Activated B cell treated with CpG ODN at 0.5 μM for 24 hours (primary cell): ENCODE results near the gene SERPINE2. TPM values are rescaled to one million over a fixed set of nuclear protein-coding genes. Genes with fewer than 3 reads are reported as not detected.
"Not testable (repeated sequence)": the region's sequence is repeated elsewhere in the genome, so short reads cannot be mapped to it uniquely, and the experiment has no call there.

Experiments
- ATAC-seq: fragments of 200-7000 bp; cut with Tn5 transposase; one replicate; pipeline ENCODE4 v1.10.0; 2021; ENCODE audit warnings: low read depth, mild to moderate bottlenecking, moderate library complexity
- CTCF ChIA-PET: fragments of 350-600 bp; sonication (Branson Sonifier 250); formaldehyde crosslinking; loops from one replicate; lab custom pipeline; 2021; ENCODE audit warnings: antibody characterized with exemption; lab: Charles Lee
- POLR2A ChIA-PET: fragments of 350-600 bp; sonication (Branson Sonifier 250); formaldehyde crosslinking; loops from one replicate; lab custom pipeline; 2021; ENCODE audit warnings: antibody characterized with exemption; lab: Charles Lee
- DNase-seq: peaks from one replicate; pipeline ENCODE4 v3.0.0; 2022
- H3K27ac Mint-ChIP-seq: one replicate; pipeline ENCODE4 v1.8.0; 2020; ENCODE audit warnings: mixed read lengths
- H3K27me3 Mint-ChIP-seq: one replicate; pipeline ENCODE4 v1.8.0; 2021; ENCODE audit warnings: mixed read lengths
- H3K36me3 Mint-ChIP-seq: one replicate; pipeline ENCODE4 v1.8.0; 2021; ENCODE audit warnings: low read depth, mixed read lengths
- H3K4me1 Mint-ChIP-seq: one replicate; pipeline ENCODE4 v1.8.0; 2021; ENCODE audit warnings: mixed read lengths
- H3K4me3 Mint-ChIP-seq: one replicate; pipeline ENCODE4 v1.8.0; 2020; ENCODE audit warnings: mild to moderate bottlenecking, mixed read lengths
- H3K9me3 Mint-ChIP-seq: one replicate; pipeline ENCODE4 v1.8.0; 2020; ENCODE audit warnings: mixed read lengths
- CTCF ChIP-seq: fragments of 200-600 bp; IDR thresholded peaks from one replicate; pipeline ENCODE4 v1.8.0; 2022; ENCODE audit warnings: antibody characterized with exemption, mild to moderate bottlenecking
- intact Hi-C: fragments of 100-400 bp; cut with micrococcal nuclease; formaldehyde crosslinking; loops from one replicate; pipeline ENCODE4 v1.15.1; 2024
- total RNA-seq: library from RNA; stranded (reverse); gene quantifications from 2 replicates; pipeline ENCODE4 v1.2.3, GENCODE V29; 2022

SERPINE2 gene
- total RNA-seq, 1 donor from 2014 or later: 1.1 TPM

- intact Hi-C loops: loop anchor here (2.0 kb wide), 1 partner anchor 59 kb away; no protein-coding TSS in a partner anchor
These were observed 94.9 kb downstream of the SERPINE2 start for GRCh38 chr2:223944166-223944702.

GRCh38 chr2:223943561-223944008, 95.5 kb downstream of the SERPINE2 start:
- POLR2A ChIA-PET: interaction anchor here (0.6 to 3.1 kb wide), 9 partner anchors 9 to 652 kb away, joined by 3 to 27 read pairs (median 4); partner anchors contain the start of genes AP1S3 and MRPL44
- Mint-ChIP-seq H3K9me3 (peaks cover 5% of the 10 kb centered on the region), H3K4me3 (peak overlapping the region; percentile 95), H3K27ac (peak overlapping the region; percentile 88), H3K27me3 (no peaks in the 10 kb centered on the region), H3K36me3 (peaks cover 27% of the 10 kb centered on the region), H3K4me1 (peaks cover 58% of the 10 kb centered on the region)
- TF ChIP-seq CTCF: no peak
- ATAC-seq (no peak), DNase-seq (no peak)
- intact Hi-C loops: loop anchor here (2.0 kb wide), 1 partner anchor 59 kb away; no protein-coding TSS in a partner anchor
- CTCF ChIA-PET: interaction anchor here (1.2 kb wide), 1 partner anchor 14 kb away, joined by 4 read pairs; the partner anchor contains the start of gene MRPL44

More at GRCh38 chr2:223944166-223944702, 94.9 kb downstream of the SERPINE2 start:
- no peaks in the 10 kb centered on the region for H3K27me3 Mint-ChIP-seq
- peak overlapping the region; percentile 95 for H3K4me3 Mint-ChIP-seq
- ATAC-seq (peak; percentile 19), DNase-seq (peak; percentile 44)
- ChIA-PET CTCF (interaction anchor here (1.2 kb wide), 1 partner anchor 13 kb away, joined by 4 read pairs; the partner anchor contains the start of gene MRPL44), POLR2A (interaction anchor here (0.9 to 3.1 kb wide), 8 partner anchors 11 to 641 kb away, joined by 3 to 27 read pairs (median 11); partner anchors contain the start of genes AP1S3, CUL3 and MRPL44)
- H3K36me3 Mint-ChIP-seq: peaks cover 24% of the 10 kb centered on the region
- H3K27ac Mint-ChIP-seq: peak overlapping the region; percentile 88
- no peak for TF ChIP-seq CTCF
- peaks cover 58% of the 10 kb centered on the region for H3K4me1 Mint-ChIP-seq
- H3K9me3 Mint-ChIP-seq: peaks cover 5% of the 10 kb centered on the region

DNA sequence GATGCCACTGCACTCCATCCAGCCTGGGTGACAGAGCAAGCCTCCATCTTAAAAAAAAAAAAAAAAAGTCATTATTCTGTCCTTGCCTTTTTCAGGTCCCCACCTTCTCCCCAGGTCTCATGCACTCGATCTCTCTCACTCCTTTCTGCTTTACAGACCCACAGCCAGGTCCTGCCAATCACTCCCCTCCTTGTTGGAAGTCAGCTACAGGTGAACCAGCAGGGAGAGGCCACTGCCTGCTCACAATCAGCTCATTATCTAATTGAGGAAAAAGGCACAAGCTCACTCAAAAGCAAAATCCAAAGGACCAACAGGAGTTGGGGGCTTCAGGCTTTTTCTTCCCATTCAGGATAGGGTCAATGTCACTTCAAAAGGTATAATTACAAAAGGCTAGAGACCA, 96.0 kb downstream of the SERPINE2 start:
- no peak for ATAC-seq
- Mint-ChIP-seq H3K27ac (peak overlapping the region; percentile 88), H3K36me3 (peaks cover 29% of the 10 kb centered on the region), H3K9me3 (peaks cover 5% of the 10 kb centered on the region), H3K4me1 (peaks cover 60% of the 10 kb centered on the region), H3K4me3 (peak overlapping the region; percentile 95), H3K27me3 (no peaks in the 10 kb centered on the region)
- ChIA-PET POLR2A (interaction anchor here (0.6 to 3.1 kb wide), 8 partner anchors 9 to 652 kb away, joined by 3 to 27 read pairs (median 4); partner anchors contain the start of gene AP1S3), CTCF (interaction anchor here (1.2 kb wide), 1 partner anchor 14 kb away, joined by 4 read pairs; the partner anchor contains the start of gene MRPL44)
- no peak for DNase-seq
- intact Hi-C loops: no loop called here
- TF ChIP-seq CTCF: no peak

GRCh38 chr2:223941579-223942277, 97.4 kb downstream of the SERPINE2 start:
- no peak for TF ChIP-seq CTCF
- Mint-ChIP-seq H3K9me3 (peaks cover 5% of the 10 kb centered on the region), H3K4me1 (peaks cover 67% of the 10 kb centered on the region), H3K27ac (peak overlapping the region; percentile 73), H3K36me3 (peaks cover 29% of the 10 kb centered on the region), H3K27me3 (no peaks in the 10 kb centered on the region), H3K4me3 (peak overlapping the region; percentile 73)
- intact Hi-C loops: no loop called here
- DNase-seq (no peak), ATAC-seq (no peak)
- POLR2A ChIA-PET: interaction anchor here (0.7 to 3.0 kb wide), 8 partner anchors 9 to 1099 kb away, joined by 3 to 19 read pairs (median 4); no protein-coding TSS in a partner anchor
- CTCF ChIA-PET: interaction anchor here (0.6 to 0.7 kb wide), 2 partner anchors 28 to 541 kb away, joined by 4 to 5 read pairs; no protein-coding TSS in a partner anchor

DNA sequence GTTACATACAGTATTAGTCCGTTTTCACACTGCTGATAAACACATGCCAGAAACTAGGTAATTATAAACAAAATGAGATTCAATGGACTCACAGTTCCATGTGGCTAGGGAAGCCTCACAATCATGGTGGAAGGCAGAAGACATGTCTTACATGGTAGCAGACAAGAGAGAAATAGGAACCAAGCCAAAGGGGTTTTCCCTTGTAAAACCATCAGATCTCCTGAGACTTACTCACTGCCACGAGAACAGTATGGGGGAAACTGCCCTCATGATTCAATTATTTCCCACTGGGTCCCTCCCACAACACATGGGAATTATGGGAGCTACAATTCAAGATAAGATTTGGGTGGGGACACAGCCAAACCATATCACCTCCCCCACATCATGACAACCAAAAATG, 99.6 kb downstream of the SERPINE2 start:
- CTCF ChIA-PET: interaction anchor here (1.0 to 1.4 kb wide), 2 partner anchors 43 to 44 kb away, joined by 3 read pairs; no protein-coding TSS in a partner anchor
- not testable (repeated sequence) for DNase-seq, H3K27me3 Mint-ChIP-seq, H3K9me3 Mint-ChIP-seq
- Mint-ChIP-seq H3K4me3 (peak overlapping the region; percentile 59), H3K4me1 (peaks cover 74% of the 10 kb centered on the region), H3K27ac (peak overlapping the region; percentile 89), H3K36me3 (peaks cover 30% of the 10 kb centered on the region)
- POLR2A ChIA-PET: interaction anchor here (1.3 to 3.0 kb wide), 2 partner anchors 18 to 44 kb away, joined by 5 to 19 read pairs; no protein-coding TSS in a partner anchor
- ATAC-seq: peak; percentile 83
- intact Hi-C loops: loop anchor here (1.0 to 2.0 kb wide), 2 partner anchors 17 to 42 kb away; partner anchors contain the start of gene MRPL44
